ENCODE results near the gene CENPV. TPM values are rescaled to one million over a fixed set of nuclear protein-coding genes. Genes with fewer than 3 reads are reported as not detected.

CENPV gene
- total RNA-seq, 1 experiment from 2014 or later: 64.6 TPM

- H3K4me3 ChIP-seq (ENCODE audit: low read depth in 2 of 2, low read length in 2 of 2): no peak overlapping the region
- H3K27me3 ChIP-seq (ENCODE audit: control insufficient read depth, insufficient read depth, low read length): no peaks in the 10 kb centered on the region
- no peak for TF ChIP-seq POLR2AphosphoS5 (IDR thresholded peaks at IDR 0.05; ENCODE audit: low read depth, low read length)
- no peak for TF ChIP-seq SIN3A (IDR thresholded peaks at IDR 0.05; ENCODE audit: borderline replicate concordance, insufficient read depth, low read depth, low read length)
- no peak for TF ChIP-seq TCF7L2 (IDR thresholded peaks at IDR 0.05; ENCODE audit: low read depth, low read length)
- no peak for TF ChIP-seq REST (IDR thresholded peaks at IDR 0.05; ENCODE audit: insufficient read depth in 1 of 2, low read depth in 2 of 2, low read length in 1 of 2)
- TF ChIP-seq, protein P1, sequence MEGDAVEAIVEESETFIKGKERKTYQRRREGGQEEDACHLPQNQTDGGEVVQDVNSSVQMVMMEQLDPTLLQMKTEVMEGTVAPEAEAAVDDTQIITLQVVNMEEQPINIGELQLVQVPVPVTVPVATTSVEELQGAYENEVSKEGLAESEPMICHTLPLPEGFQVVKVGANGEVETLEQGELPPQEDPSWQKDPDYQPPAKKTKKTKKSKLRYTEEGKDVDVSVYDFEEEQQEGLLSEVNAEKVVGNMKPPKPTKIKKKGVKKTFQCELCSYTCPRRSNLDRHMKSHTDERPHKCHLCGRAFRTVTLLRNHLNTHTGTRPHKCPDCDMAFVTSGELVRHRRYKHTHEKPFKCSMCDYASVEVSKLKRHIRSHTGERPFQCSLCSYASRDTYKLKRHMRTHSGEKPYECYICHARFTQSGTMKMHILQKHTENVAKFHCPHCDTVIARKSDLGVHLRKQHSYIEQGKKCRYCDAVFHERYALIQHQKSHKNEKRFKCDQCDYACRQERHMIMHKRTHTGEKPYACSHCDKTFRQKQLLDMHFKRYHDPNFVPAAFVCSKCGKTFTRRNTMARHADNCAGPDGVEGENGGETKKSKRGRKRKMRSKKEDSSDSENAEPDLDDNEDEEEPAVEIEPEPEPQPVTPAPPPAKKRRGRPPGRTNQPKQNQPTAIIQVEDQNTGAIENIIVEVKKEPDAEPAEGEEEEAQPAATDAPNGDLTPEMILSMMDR (IDR thresholded peaks at IDR 0.05): no peak
- ChIA-PET POLR2A (interaction anchor here (0.7 kb wide), 1 partner anchor 309 kb away, joined by 4 read pairs; no protein-coding TSS in a partner anchor), CTCF (interaction anchor here (2.3 kb wide), 1 partner anchor 14 kb away, joined by 7 read pairs; no protein-coding TSS in a partner anchor)
- H3K36me3 ChIP-seq (ENCODE audit: control insufficient read depth, insufficient read depth, low read length): peaks cover 5% of the 10 kb centered on the region
- in situ Hi-C loops (cut with HindIII; ENCODE audit: low pct_unique_long_range_greater_than_20kb, low sequenced_read_pairs): no loop called here
- BruUV-seq (replicated peaks): no TSS peak
- DNase-seq (ENCODE audit: low read depth, low spot score) (no peak), ATAC-seq (no peak)
- no peaks in the 10 kb centered on the region for H3K9me3 ChIP-seq (ENCODE audit: control insufficient read depth, insufficient read depth, low read depth, low read length)
- H3K27ac ChIP-seq (ENCODE audit: low read length): peak overlapping the region; percentile 79
- peaks cover 13% of the 10 kb centered on the region; the same call in 1 of the 2 replicates for H3K4me1 ChIP-seq (ENCODE audit: control insufficient read depth, insufficient read depth, low read length)
- intact Hi-C loops (cut with micrococcal nuclease; ENCODE audit: unreplicated experiment): no loop called here
Observed at GRCh38 chr17:16377941-16378341, 24.7 kb upstream of the CENPV start.

GRCh38 chr17:16374146-16374938 lies 21.1 kb upstream of the CENPV start:
- TF ChIP-seq SIN3A (IDR thresholded peaks at IDR 0.05; ENCODE audit: borderline replicate concordance, insufficient read depth, low read depth, low read length): no peak
- TF ChIP-seq TCF7L2 (IDR thresholded peaks at IDR 0.05; ENCODE audit: low read depth, low read length): no peak
- TF ChIP-seq, protein P1 (IDR thresholded peaks at IDR 0.05): no peak
- no peak for TF ChIP-seq REST (IDR thresholded peaks at IDR 0.05; ENCODE audit: insufficient read depth in 1 of 2, low read depth in 2 of 2, low read length in 1 of 2)
- TF ChIP-seq POLR2AphosphoS5 (IDR thresholded peaks at IDR 0.05; ENCODE audit: low read depth, low read length): no peak
- intact Hi-C loops (cut with micrococcal nuclease; ENCODE audit: unreplicated experiment) (no loop called here), in situ Hi-C loops (cut with HindIII; ENCODE audit: low pct_unique_long_range_greater_than_20kb, low sequenced_read_pairs) (no loop called here)
- CTCF ChIA-PET: interaction anchor here (0.5 kb wide), 1 partner anchor 45 kb away, joined by 3 read pairs; no protein-coding TSS in a partner anchor
- ATAC-seq (no peak), DNase-seq (ENCODE audit: low read depth, low spot score) (no peak)
- POLR2A ChIA-PET: interaction anchor here (0.6 kb wide), 2 partner anchors 32 to 308 kb away, joined by 3 to 4 read pairs; no protein-coding TSS in a partner anchor
- Histone ChIP-seq H3K36me3 (ENCODE audit: control insufficient read depth, insufficient read depth, low read length) (no peaks in the 10 kb centered on the region), H3K9me3 (ENCODE audit: control insufficient read depth, insufficient read depth, low read depth, low read length) (no peaks in the 10 kb centered on the region), H3K27me3 (ENCODE audit: control insufficient read depth, insufficient read depth, low read length) (no peaks in the 10 kb centered on the region), H3K4me3 (ENCODE audit: low read depth in 2 of 2, low read length in 2 of 2) (no peak overlapping the region), H3K27ac (ENCODE audit: low read length) (no peak overlapping the region), H3K4me1 (ENCODE audit: control insufficient read depth, insufficient read depth, low read length) (peaks cover 9% of the 10 kb centered on the region; the same call in 1 of the 2 replicates)
- BruUV-seq (replicated peaks): no TSS peak

All from Panc1 (cell line).